H1 (cell line): ENCODE data around the gene UGT1A7.

Experiments
- CTCF ChIP-seq, 3 experiments: IDR thresholded peaks; 1 replicate in 2 of 3; 2 replicates in 1 of 3; pipeline versions ENCODE4 v1.5.1 to v1.6.1; 2011; ENCODE audit warnings: low read length in 3 of 3, mild to moderate bottlenecking in 3 of 3, inconsistent platforms in 2 of 3, low read depth in 1 of 3, moderate library complexity in 1 of 3; ENCODE audit not compliant: insufficient read depth in 1 of 3; ENCODE audit errors: control extremely low read depth in 1 of 3
- EP300 ChIP-seq, 2 experiments: IDR thresholded peaks; 1 replicate in 1 of 2; 2 replicates in 1 of 2; pipeline ENCODE4 v1.6.1; 2011 to 2012; ENCODE audit warnings: low read depth in 2 of 2, low read length in 2 of 2, mild to moderate bottlenecking in 2 of 2, borderline replicate concordance in 1 of 2, inconsistent platforms in 1 of 2, moderate library complexity in 1 of 2
- POLR2A ChIP-seq, 2 experiments: IDR thresholded peaks; 1 replicate in 1 of 2; 2 replicates in 1 of 2; pipeline ENCODE4 v1.6.1; 2011; ENCODE audit warnings: low read depth in 2 of 2, low read length in 2 of 2, mild to moderate bottlenecking in 2 of 2; ENCODE audit errors: control extremely low read depth in 1 of 2
- RAD21 ChIP-seq, 2 experiments: IDR thresholded peaks in 1 of 2; conservative IDR thresholded peaks in 1 of 2; 2 replicates each; pipeline ENCODE4 v1.6.1; 2011; ENCODE audit warnings: low read depth in 2 of 2, low read length in 2 of 2, improper control_type of control experiment in 1 of 2, inconsistent platforms in 1 of 2, mild to moderate bottlenecking in 1 of 2, moderate library complexity in 1 of 2
- TAF7 ChIP-seq: optimal IDR thresholded peaks from 2 replicates; pipeline ENCODE3; 2011; ENCODE audit warnings: low read depth, mild to moderate bottlenecking, inconsistent platforms, low read length, moderate library complexity, borderline replicate concordance
- TCF12 ChIP-seq: IDR thresholded peaks from 2 replicates; pipeline ENCODE4 v1.6.1; 2011; ENCODE audit warnings: low read depth, mild to moderate bottlenecking, low read length

DNA sequence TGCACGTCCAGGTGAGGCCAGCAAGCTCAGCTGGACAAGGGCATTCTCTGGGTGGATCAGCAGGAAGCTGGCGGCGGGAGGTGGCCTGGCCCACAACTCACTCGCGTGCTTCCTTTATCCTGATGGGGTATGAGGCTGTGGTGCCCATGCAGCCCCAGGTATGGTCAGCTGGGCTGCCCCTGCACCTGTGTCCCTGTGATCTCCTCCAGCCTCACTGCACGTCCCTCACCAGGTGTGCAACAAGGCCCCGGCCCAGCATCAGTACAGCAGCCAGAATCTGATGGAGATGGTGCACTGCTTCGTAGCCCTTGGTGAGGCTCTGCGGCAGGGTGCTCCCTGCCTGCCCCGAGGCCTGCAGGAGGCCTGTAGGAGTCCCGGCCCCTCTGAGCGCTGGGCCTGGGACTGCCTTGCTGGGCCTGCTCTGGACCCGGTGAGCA, 114.1 kb downstream of the UGT1A7 start:
- TF ChIP-seq RAD21 (IDR thresholded peaks at IDR 0.05 in 1 of 2, conservative IDR thresholded peaks at IDR 0.05 in 1 of 2; ENCODE audit: low read depth in 2 of 2, low read length in 2 of 2): no peak
- TF ChIP-seq TCF12: no peak
- TF ChIP-seq EP300 (IDR thresholded peaks at IDR 0.05; ENCODE audit: borderline replicate concordance in 1 of 2, low read depth in 2 of 2, low read length in 2 of 2): no peak
- no peak for TF ChIP-seq POLR2A (IDR thresholded peaks at IDR 0.05; ENCODE audit: control extremely low read depth in 1 of 2, low read depth in 2 of 2, low read length in 2 of 2)
- no peak for TF ChIP-seq CTCF (IDR thresholded peaks at IDR 0.05; ENCODE audit: control extremely low read depth in 1 of 3, insufficient read depth in 1 of 3, low read depth in 1 of 3, low read length in 3 of 3)
- TF ChIP-seq TAF7: no peak
